Right renal pelvis (tissue), 4 donors: ENCODE results near the gene TMEM63C. TPM values are rescaled to one million over a fixed set of nuclear protein-coding genes. Genes with fewer than 3 reads are reported as not detected.

ENCODE experiments used
- DNase-seq, 4 donors: peaks; one replicate each; pipeline ENCODE4 v3.0.0-alpha.2; 2013; ENCODE audit warnings: low read depth in 4 of 4, low spot score in 3 of 4, missing footprints in 1 of 4
- polyA plus RNA-seq, 4 donors: library from polyadenylated mRNA; unstranded; fragments of 120-200 nt; gene quantifications; one replicate each; pipeline ENCODE4 v1.2.1, GENCODE V29; 2013; ENCODE audit not compliant: insufficient read length in 4 of 4

Gene TMEM63C, protein sequence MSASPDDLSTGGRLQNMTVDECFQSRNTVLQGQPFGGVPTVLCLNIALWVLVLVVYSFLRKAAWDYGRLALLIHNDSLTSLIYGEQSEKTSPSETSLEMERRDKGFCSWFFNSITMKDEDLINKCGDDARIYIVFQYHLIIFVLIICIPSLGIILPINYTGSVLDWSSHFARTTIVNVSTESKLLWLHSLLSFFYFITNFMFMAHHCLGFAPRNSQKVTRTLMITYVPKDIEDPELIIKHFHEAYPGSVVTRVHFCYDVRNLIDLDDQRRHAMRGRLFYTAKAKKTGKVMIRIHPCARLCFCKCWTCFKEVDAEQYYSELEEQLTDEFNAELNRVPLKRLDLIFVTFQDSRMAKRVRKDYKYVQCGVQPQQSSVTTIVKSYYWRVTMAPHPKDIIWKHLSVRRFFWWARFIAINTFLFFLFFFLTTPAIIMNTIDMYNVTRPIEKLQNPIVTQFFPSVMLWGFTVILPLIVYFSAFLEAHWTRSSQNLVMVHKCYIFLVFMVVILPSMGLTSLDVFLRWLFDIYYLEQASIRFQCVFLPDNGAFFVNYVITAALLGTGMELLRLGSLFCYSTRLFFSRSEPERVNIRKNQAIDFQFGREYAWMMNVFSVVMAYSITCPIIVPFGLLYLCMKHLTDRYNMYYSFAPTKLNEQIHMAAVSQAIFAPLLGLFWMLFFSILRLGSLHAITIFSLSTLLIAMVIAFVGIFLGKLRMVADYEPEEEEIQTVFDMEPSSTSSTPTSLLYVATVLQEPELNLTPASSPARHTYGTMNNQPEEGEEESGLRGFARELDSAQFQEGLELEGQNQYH
- polyA plus RNA-seq, result 1 to 10 TPM in 3 of 4 donors, under 1 TPM in 1; 0.50 to 1.7 (median 1.1) TPM

DNA sequence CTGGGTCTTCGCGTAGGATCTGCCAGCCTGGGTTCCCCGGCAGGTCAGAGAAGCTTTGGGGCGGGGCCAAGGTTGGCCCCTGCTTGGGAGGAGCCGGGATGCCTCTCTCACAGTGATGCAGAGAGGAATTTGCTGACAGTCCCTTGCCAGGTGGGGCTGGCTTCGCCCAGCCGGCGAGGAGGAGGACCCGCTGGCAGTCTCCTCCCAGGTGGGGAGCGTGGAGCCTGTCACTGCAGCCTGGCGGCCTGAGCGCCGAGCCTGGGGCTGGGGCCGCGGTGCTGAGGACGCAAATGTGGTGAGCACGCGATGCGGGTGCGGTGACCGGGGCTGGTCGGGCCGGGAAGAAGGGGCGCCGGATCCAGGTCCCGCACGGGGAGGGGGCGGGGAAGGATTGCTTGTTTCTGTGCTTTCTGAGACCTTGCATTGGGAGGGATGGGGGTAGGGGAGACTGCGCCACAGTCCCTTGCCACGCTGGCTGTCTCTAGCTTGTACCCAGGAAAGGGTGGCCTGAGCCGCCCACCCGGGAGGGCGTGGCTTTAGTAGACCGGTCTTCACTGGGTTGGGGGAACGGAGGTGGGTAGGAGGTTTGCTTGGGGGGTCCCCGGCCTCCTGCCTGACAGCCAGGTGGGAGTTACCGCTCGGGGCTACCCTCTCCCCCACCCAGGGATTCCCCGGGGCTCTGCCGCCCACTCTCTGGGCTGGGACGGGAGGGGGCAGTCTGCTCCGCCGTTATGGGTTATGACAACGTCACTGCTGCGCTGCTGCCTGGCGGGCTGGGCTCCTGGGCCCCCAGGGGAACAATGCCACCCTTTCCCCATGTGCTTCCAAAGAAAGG lies at the start of gene TMEM63C:
Gene TMEM63C (plus strand): TSS at position 196 of the 835 bp plus-strand sequence. CDS start 37,016 bp downstream, outside the sequence.
- DNase-seq, result peak; percentile 44 to 70 (median 58)

DNA sequence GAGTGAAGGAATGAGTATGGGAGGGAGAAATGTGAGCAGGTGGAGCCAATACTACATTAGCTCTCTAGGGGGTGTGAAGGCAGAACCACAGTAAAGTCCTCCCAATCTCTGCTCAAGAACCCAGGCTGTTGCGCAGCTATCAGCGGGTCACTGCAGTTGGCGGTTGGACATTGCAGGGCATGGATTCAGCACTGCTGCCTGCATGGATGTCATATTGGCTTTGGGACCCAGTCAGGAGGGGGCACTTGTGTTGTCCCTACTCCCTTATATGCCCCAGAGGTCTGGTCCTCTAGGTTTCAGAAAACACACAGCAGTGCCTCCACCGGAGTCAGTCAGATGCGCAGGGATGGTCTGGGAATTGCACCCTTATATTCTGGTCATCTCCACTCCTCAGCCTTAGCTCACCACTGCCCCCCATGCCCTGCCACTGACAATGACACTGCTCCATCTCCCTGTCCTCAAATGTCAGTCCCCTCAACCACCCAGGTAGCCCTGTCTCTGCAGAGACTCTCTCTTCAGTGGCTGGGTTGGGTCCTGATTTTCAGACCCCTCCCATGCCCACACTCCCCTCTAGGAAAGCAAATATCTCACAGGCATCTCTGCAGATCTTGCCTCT lies 49.6 kb upstream of the TMEM63C start:
- no peak for DNase-seq

DNA sequence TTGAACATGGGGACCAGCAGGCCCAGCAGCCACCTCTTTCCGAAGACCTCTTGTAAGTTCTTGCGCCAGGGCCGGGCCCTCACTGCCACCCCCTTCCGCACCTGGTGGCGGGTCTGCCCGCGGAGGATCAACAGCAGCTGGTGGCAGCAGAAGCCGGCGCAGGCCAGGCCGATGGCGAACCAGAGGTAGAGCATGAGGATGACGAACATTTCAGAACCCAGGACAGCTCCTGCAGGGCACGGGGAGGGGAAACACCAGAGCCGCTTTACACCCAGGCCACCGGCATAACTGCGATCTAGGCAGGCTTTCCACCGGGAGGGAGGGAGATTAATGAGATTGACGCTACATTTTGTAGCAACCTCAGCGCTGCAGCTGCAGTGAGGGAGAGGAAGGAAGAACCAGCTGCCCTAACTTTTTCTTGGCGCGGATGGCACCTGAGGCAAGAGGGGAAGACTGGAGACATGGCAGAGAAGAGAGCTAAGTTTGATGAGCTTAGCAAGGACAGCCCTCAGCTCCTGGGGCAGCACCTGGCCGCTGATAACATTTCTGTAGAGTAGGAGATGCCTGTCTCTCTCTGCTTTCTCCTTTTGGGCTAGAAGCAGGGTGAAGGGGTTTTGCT lies 47.8 kb upstream of the TMEM63C start:
- peak; percentile 83 to 87 (median 86) for DNase-seq

DNA sequence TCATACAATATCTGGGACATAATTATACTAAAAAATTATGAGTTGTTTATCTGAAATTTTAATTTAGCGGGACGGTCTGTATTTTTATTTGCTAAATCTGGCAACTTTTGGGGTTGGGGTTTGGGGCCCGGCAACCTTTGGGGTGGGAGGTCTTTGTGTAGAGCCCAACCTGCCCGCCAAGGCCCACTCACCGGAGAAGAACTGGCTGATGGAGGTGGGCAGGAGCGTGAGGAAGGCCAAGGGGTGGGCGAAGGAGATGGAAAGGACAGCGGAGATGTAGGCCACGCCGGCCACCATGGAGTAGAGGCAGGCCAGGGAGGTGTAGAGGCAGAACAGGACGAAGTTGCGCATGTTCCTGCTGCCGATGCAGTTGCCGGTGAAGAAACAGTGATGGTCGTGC lies 42.6 kb upstream of the TMEM63C start:
- no peak for DNase-seq

DNA sequence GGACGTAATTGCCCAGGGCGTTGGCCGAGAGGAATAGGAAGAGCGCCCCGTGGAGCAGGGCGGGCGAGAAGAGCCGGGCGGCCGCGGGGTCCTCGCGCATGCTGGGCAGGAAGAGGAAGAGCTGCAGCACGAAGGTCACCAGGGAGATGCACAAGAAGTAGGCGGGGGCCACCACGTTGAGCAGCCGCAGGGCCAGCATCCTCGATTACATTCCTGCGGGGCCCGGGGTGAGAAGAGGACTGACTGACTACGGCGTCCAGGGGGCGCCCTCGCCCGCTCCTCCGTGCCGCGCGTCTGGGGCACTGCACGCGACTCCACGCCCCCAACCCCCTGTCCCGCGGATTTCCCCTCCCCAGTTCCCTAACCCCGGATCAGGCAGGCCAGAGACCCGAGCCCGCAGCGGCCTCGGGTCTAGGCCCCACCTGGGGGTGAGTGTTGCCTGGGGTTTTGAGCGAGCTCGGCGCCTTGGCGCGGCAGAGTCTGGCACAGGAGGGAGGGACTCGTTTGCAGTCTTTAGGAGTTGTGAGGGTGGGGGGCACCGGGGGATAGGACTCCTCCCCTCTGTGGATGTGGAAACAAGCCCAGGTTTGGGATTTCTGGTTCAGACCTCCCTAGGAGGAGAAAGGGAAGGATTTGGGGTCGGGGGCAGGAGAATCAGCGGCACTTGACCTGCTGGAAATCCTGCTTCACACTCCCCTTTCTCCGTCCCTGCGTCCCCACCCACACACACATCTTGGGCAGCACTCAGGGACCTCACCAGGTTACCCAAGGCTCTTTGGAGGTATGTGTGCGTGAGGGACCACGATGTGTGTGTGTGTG lies 41.8 kb upstream of the TMEM63C start:
- no peak for DNase-seq

DNA sequence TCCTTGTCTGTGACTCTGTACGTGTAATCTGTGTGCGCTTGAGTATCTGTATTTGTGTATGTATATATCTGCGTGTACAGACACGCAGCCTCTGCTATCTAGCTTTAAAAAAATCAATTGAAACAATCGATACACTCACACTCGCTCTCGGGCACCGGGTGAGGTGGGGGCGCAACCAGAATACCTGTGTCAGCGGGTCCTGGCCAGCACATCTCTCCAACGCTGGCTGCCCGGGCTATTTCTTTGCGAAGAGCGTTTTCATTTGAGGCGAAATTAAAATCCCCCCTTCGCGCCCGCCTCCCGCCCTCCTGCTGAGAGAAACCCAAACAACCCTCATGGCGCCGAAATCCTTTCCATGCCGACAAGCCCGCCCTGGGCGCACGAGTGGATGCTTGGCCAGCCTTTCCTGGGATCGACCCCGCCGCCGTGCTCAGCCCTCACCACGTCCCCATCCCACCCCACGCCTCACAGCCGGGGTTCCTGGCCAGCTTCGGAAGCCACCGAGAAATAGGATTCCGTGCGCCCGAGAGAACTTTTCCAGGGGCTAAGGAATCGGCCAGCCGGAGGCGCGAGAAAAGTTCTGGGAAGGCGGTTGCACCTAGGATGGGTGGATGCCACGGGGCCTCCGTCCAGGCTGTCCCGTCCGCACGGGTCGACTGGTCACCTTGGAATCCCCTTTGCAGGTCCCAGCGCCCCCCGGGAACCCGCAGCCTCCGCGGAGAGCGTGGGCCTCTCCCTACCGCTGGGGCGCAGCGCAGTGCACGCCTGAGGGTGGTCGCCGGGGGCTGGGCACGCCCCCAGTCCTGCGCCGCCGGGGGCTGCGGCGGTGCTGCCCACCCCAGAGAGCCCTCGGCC lies 41.0 kb upstream of the TMEM63C start:
- no peak for DNase-seq

DNA sequence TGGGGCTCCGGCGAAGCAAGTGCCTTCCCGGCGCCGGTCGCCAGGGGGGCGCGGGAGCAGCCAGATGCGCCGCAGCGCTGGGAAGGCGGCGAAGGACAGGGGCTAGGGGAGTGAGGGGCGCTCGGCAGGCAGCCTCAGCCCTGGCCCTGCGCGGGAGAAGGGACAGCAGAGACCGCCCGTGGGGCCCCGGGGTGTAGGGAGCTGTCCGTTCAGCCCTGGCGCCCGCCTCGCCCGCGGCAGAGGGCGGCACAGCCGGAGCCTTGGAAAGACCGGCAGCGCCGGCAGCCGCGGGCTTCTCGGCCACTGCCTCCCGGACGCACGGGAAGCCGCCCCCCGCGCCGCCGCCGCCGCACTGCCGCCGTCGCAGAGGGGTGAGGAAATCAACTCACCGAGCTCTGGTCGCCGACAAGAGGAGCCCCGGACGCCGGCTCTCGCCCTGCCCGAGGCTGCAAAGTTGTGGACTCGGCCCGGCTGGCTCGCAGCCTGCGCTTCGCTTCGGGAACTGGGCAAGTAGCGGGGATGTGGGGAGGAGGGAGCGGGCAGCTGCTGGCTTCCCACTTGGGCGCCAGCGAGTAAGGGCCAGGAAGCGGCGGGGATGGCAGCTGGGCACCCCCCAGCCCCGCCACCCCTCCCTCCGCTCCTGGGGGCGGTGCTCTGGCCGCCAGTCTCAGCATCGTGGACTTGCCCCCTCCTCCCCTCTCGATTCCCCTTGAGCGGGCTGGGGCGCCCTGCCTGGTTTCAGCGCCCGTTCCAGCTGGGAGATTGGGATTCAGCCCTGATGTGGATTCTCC lies 40.2 kb upstream of the TMEM63C start, which contains the start of gene ZDHHC22:
Gene ZDHHC22 (minus strand): TSS at position 578 of the 791 bp plus-strand sequence. CDS start 2,053 bp downstream, outside the sequence.
- no peak for DNase-seq

DNA sequence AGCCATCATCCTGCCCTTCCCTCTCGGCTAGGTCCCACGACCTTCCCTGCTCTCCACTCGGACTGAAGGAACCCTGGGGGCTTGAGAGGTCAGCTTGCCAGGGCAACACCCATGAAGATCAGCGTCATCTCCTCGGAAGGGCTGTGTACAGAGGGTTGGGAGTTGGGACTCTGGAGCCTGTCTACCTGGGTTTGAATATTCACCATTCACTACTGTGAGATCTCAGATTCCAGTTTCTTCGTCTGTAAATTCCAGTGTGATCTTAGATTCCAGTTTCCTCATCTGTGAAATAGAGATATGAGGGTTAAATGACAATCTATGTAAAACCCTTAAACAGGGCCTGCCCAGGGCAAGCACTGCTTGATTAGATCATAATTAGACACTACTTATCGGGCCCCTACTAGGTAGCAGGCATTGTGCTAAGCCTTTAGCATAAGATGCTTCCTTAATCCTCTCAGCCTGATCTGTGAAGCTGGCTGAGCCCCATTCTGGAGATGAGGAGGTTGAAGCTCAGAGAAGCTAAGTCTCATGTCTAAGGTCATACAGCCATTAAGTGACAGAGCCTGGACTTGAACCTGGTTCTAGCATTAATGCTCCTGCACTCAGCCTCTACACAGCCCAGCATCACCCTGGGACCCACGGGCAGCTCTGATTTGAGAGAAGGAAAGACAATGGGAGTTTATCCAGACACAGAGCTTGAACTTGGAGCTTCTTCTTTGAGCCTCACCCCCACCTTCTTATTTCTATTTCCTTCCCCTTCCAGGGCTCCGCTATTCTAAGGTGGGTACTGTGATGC lies 39.4 kb upstream of the TMEM63C start:
- DNase-seq, result no peak

DNA sequence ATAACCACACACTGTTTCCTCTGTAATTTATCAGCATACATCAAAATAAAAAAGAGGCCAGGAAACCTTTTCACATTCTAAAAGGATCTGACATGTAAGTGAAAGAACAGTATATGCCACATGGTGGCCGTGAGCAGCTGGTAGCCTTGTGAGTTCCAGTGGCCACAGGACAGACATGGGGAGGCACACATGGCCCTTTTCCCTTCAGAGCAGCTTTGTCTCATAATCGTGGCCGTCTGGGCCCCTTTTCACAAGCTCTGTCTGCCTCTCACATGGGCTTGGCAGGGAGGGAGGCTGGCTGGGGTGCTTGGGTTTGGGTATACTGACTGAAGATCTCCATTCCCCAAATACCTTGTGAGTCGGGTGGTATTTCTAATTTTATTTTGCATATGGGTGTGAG lies 38.5 kb upstream of the TMEM63C start:
- no peak for DNase-seq

DNA sequence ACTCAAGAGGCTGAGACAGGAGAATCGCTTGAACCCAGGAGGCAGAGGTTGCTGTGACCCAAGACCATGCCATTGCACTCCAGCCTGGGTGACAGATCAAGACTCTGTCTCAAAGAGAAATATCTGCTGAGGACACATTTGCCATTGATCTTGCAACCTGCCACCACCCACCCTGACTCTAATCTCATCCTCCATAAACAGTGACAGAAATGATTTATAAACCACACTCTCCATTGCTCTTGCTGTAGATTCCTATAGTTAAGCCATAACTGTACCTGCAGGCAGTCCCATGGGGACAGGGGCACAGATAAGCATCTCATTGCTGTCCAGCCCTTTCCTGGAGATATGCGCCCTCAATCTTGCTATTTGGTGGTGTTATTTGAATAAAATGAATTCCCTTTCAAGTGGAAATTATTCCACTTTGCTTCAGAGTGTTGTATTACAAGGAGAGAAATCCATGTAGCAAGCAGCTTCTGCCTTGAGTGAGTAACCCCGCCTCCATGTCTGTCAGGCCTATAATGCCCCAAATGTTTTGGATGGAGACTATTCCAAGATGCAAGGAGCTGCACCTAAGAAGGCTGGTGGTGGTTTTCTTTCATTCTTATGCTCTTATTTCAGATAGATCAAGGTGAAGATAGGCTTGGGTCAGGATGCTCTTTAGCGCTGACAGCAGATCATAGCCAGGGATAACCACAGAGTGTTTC lies 37.0 kb upstream of the TMEM63C start:
- DNase-seq, result no peak

DNA sequence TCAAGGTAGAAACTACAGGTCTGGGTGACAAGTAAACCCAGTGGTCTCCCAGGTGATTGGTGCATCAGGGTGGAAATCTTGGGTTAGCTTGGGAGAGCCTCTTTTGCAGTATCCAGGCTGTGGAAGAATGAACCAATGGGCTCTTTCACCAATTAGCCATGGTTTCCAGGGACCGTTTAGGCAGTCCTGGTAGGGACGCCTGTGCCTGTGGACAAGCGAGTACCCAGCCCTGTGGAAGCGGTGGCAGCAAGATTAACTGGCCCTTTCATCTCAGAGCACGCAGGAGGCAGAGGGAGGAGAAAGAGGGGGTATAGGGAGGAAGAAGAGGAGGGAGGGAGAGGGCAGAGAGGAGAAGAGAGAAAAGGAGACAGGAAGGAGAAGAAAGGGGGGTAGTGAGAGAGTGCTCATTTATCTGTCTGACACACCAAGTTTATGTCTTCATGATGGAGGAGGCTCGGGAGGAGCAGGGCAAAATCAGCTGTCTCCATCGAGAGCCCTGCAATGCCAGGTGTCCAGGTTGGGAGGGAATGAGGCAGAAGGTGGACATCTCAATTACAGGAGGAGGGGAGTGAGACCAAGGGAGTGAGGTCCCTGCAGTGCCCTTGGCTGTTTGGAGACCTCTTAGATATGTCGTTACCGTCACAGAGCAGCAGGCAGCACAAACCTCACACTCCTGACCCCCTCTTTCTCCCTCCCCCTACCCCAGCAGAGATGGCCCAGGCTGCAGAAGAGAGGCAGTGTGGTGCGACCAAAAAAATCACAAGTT lies 35.4 kb upstream of the TMEM63C start:
- DNase-seq, result no peak

DNA sequence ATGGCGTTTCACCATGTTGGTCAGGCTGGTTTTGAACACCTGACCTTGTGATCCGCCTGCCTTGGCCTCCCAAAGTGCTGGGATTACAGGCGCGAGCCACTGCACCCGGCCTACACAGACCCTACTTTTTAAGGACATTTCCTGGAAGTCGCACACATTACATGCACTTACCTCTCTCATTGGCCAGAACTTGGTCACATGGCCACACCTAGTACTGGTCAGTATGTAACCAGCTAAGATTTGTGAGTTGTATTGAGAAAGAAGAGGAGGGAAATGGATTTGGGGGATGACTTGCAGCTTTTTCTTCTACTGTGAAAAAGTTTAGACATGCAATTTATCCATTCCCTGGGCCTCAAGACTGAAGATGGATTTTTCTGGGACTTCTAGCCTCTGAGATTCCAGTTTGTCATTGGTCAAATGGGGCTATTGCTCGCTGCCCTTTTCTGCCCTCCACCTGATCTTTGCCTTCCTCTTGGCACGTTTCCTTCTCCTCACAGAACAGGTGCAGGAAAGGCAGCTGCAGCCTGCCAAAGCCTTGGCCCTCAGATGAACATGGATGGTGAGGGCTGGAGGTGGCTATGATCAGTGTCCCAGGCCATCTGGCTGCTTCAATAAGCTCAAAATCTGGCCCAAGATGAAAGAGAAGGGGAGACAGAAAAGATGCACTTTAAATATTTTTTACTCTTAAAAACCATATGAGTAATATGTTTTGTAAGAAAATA lies 32.9 kb upstream of the TMEM63C start:
- no peak for DNase-seq

DNA sequence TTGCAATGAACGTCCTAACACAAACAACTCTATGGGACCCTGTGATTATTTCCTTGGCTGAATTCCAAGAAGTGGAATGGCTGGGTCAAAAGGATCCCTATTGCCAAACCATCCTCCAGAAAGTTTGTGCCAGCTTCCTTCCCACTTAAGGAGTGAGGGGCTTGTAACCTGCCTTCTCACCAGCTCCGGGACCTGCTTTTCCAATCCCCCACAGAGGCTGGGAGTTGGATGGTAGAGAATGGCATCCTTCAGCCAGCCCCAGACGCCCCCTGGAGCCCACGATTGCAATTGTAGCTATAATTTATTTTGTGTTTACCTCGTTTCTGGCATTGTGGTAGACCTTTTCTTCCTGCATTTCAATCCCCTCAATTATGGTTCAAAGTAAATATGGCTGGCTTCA lies 30.4 kb upstream of the TMEM63C start:
- no peak for DNase-seq

DNA sequence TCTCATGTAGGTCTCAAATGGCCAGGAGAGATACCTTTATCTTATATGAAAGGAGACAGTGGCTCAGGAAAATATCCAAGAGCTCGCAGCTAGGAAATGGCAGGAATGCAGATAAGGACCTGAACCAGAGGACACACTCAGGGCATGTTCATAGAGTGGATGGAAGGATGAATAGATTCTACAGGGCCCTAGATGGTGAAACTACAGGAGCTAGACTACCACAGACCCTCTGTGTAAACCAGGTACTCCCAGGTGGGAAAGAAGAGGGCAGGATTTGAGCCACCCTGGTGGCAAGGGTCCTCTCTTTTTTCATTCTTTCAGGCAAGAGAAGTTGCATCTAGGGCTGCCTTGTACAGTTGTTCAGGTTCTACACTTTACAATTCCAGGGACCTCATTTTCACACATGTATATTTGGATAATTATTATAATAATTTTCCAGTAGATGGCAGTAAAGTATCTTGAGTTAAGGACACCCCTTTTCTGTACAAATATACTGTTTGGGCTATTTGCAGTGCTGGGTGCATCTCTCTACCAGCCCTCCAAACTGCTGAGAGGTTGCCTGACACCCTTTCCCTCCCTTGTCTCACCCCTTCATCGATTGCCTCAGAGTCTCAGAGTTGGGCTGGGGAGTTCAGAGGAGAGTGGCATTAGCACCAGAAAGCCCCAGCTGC lies 29.5 kb upstream of the TMEM63C start:
- DNase-seq, result no peak
